ENCODE measurements around the gene RAI1. TPM values are rescaled to one million over a fixed set of nuclear protein-coding genes. Genes with fewer than 3 reads are reported as not detected.

Gene RAI1
- total and polyA plus RNA-seq, 12 donors: 4.2 to 37.3 (median 26.9) TPM

DNA sequence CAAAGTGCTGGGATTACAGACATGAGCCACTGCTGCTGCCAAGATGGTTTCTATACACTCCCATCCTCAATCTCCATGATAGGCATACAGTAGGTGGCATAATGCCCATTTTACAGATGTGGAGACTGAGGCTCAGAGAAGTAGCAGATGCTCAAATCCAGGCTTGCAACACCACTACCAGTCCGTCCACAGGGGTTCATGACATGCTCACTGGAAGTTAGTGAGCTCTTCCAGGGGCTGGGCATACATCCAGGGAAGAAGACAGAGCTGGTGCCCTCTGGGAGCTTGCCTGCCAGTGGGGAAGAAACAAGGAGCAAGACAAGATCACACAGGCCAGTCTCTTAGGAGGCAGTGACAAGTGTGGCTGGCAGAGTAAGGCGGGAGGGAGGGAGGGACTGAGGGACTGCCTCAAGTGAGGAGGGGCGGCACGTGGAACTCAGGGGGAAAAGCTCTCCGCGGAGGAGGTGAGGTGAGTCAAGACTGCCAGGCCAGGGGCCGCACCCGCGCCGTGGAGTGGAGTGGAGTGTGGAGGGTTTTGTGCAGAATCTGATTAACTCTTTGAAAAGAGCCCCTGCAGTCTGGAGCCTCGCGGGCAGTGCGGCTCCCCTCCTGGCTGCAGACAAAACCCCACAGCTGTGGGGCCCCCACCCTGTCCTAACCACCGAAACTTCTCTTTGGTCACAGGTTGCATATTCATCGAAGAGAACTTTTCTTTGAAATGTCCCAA lies 127.6 kb downstream of the RAI1 start:
- peak in 6 of 7 donors; percentile 51 to 75 (median 70) for DNase-seq
- WGBS, 4 donors: 37 to 57% (median 46%) methylated on average over 15 of the region's 15 CpGs
- intact Hi-C loops (cut with DNase I): loop anchor here in 1 of 2 donors (10.0 kb wide), 1 partner anchor 216 kb away; no protein-coding TSS in a partner anchor
- TF ChIP-seq, protein P1, sequence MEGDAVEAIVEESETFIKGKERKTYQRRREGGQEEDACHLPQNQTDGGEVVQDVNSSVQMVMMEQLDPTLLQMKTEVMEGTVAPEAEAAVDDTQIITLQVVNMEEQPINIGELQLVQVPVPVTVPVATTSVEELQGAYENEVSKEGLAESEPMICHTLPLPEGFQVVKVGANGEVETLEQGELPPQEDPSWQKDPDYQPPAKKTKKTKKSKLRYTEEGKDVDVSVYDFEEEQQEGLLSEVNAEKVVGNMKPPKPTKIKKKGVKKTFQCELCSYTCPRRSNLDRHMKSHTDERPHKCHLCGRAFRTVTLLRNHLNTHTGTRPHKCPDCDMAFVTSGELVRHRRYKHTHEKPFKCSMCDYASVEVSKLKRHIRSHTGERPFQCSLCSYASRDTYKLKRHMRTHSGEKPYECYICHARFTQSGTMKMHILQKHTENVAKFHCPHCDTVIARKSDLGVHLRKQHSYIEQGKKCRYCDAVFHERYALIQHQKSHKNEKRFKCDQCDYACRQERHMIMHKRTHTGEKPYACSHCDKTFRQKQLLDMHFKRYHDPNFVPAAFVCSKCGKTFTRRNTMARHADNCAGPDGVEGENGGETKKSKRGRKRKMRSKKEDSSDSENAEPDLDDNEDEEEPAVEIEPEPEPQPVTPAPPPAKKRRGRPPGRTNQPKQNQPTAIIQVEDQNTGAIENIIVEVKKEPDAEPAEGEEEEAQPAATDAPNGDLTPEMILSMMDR (IDR thresholded peaks at IDR 0.05): no peak
- TF ChIP-seq POLR2A (IDR thresholded peaks at IDR 0.05): no peak
- H3K27ac ChIP-seq: peak overlapping the region in 3 of 5 donors; percentile 63 to 84 (median 83)
- peaks cover 9 to 46% of the 10 kb centered on the region in 2 donors for H3K4me1 ChIP-seq (replicated peaks in 1 of 2)
- H3K9me3 ChIP-seq (replicated peaks in 1 of 3): no peaks in the 10 kb centered on the region
- peaks cover 0 to 33% of the 10 kb centered on the region in 2 donors for H3K36me3 ChIP-seq (replicated peaks in 1 of 2)
- H3K27me3 ChIP-seq: no peaks in the 10 kb centered on the region
- H3K4me3 ChIP-seq: no peak overlapping the region

- intact Hi-C loops (cut with DNase I): loop anchor here (5.0 to 10.0 kb wide), 4 partner anchors 48 to 215 kb away; partner anchors contain the start of gene RAI1 (in 1 of the 2)
- DNase-seq: peak in 3 of 7 donors; percentile 40 to 54 (median 46)
- peak overlapping the region in 1 of 4 donors; percentile 44 for H3K4me3 ChIP-seq
- H3K27me3 ChIP-seq: no peaks in the 10 kb centered on the region
- H3K4me1 ChIP-seq (replicated peaks in 1 of 2): peaks cover 9 to 53% of the 10 kb centered on the region in 2 donors
- peaks cover 0 to 35% of the 10 kb centered on the region in 2 donors for H3K36me3 ChIP-seq (replicated peaks in 1 of 2)
- no peak for TF ChIP-seq POLR2A (IDR thresholded peaks at IDR 0.05)
- TF ChIP-seq, protein P1 (IDR thresholded peaks at IDR 0.05): no peak
- peak overlapping the region in 4 of 5 donors; percentile 63 to 84 (median 76) for H3K27ac ChIP-seq
- 45 to 67% (median 47%) methylated on average over 11 to 52 of the region's 52 CpGs; no CpG with 5 or more reads in 1 of the 4 donors for WGBS, 4 donors
- H3K9me3 ChIP-seq (replicated peaks in 1 of 3): no peaks in the 10 kb centered on the region
These were observed 128.3 kb downstream of the RAI1 start for GRCh38 chr17:17809531-17810083.

DNA sequence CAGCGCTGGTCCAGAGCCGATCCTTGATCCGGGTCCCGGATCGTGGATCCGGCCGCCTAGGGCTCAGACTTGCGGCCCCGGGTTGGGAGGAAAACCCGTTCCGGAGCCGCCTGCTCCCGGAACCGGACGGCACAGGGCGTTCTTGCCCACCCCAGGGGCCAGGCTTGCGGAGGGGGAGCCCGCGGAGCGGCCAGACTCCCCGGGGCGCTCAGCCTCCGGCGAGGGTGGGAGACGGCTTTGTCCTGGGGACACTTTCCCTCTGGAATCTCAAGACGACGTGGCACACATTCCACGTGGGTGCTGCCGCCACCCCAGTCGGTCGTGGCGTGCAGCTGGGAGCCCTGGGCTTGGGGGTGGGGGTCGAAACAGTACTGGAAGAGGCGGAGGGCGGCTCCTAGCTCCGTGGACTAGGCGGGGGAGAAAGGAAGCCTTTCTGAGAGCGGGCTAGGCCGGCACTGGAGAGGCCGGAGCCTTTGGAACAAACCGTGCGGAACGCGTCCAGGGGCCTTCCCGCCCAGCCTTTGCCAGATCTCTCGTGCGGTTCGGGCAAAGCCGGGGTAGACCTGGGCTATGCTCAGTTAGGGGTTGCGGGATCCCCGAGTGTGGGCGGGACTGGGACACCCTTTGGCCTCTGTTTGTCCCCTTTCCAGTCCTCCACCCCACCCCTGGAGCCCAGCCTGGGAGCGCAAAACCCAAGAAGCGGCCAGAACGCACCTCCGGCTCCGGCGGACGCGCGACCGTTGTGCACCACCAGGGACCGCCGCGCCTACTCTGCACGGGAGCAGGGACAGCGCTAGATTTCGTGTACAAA lies 129.0 kb downstream of the RAI1 start:
- no peaks in the 10 kb centered on the region for H3K9me3 ChIP-seq (replicated peaks in 1 of 3)

More for the DNA sequence above, 129.0 kb downstream of the RAI1 start:
- Histone ChIP-seq H3K36me3 (replicated peaks in 1 of 2) (peaks cover 0 to 41% of the 10 kb centered on the region in 2 donors), H3K27me3 (no peaks in the 10 kb centered on the region), H3K4me1 (replicated peaks in 1 of 2) (peaks cover 9 to 60% of the 10 kb centered on the region in 2 donors), H3K27ac (peak overlapping the region in 4 of 5 donors; percentile 63 to 84 (median 76)), H3K4me3 (peak overlapping the region in 1 of 4 donors; percentile 44)
- TF ChIP-seq, protein P1 (IDR thresholded peaks at IDR 0.05): peak in 1 of 6 experiments; percentile 9
- peak; percentile 12 to 32 for TF ChIP-seq POLR2A (IDR thresholded peaks at IDR 0.05)
- WGBS, 4 donors: 41 to 52% (median 48%) methylated on average over 32 to 68 of the region's 68 CpGs
- DNase-seq: peak; percentile 63 to 80 (median 74)
- intact Hi-C loops (cut with DNase I): loop anchor here (5.0 kb wide), 3 partner anchors 47 to 128 kb away; partner anchors contain the start of gene RAI1 (in 1 of the 2)

All from adrenal gland (tissue), 12 donors.